Common myeloid progenitor, CD34-positive (primary cell): ENCODE results near the gene CD177.
A peak's percentile ranks its signal among the peaks of the same experiment; 100 is the strongest.
"Not testable (repeated sequence)": the region's sequence is repeated elsewhere in the genome, so short reads cannot be mapped to it uniquely, and the experiment has no call there.

Source experiments
- CTCF ChIA-PET: fragments of 350-600 bp; sonication (Branson Sonifier 250); formaldehyde crosslinking; loops from one replicate; lab custom pipeline; 2021; ENCODE audit warnings: antibody characterized with exemption; lab: Charles Lee
- POLR2A ChIA-PET: fragments of 350-600 bp; sonication (Branson Sonifier 250); formaldehyde crosslinking; loops from one replicate; lab custom pipeline; 2021; ENCODE audit warnings: antibody characterized with exemption; lab: Charles Lee
- DNase-seq, 3 donors: peaks; one replicate each; pipeline versions ENCODE4 v3.0.0 to v3.0.0-alpha.2; 2013
- H3K27ac ChIP-seq, 2 experiments: 1 replicate in 1 of 2; 2 replicates in 1 of 2; pipeline ENCODE4 v1.7.0; 2013; ENCODE audit warnings: inconsistent platforms in 2 of 2, low read length in 2 of 2, mild to moderate bottlenecking in 2 of 2, low read depth in 1 of 2, moderate library complexity in 1 of 2; ENCODE audit not compliant: severe bottlenecking in 2 of 2, insufficient read depth in 1 of 2, poor library complexity in 1 of 2
- H3K27me3 ChIP-seq, 5 experiments: replicated peaks in 2 of 5; 1 replicate in 3 of 5; 2 replicates in 2 of 5; pipeline versions ENCODE4 v1.6.1 to v1.7.0; 2013; ENCODE audit warnings: low read length in 4 of 5, mild to moderate bottlenecking in 2 of 5, moderate library complexity in 2 of 5, inconsistent platforms in 1 of 5; ENCODE audit not compliant: insufficient read depth in 5 of 5, control insufficient read depth in 4 of 5
- H3K36me3 ChIP-seq, 4 experiments: 1 replicate in 2 of 4; 2 replicates in 2 of 4; pipeline versions ENCODE4 v1.6.1 to v1.7.0; 2013; ENCODE audit warnings: low read length in 3 of 4, control low read depth in 1 of 4, mild to moderate bottlenecking in 1 of 4; ENCODE audit not compliant: control insufficient read depth in 4 of 4, insufficient read depth in 4 of 4
- H3K4me1 ChIP-seq, 4 experiments: 1 replicate in 3 of 4; 2 replicates in 1 of 4; pipeline versions ENCODE4 v1.6.1 to v1.7.1; 2013; ENCODE audit warnings: low read length in 3 of 4, mild to moderate bottlenecking in 3 of 4, control low read depth in 1 of 4, inconsistent platforms in 1 of 4, moderate library complexity in 1 of 4; ENCODE audit not compliant: control insufficient read depth in 4 of 4, insufficient read depth in 4 of 4; ENCODE audit errors: control extremely low read depth in 1 of 4
- H3K4me3 ChIP-seq, 7 experiments: 1 replicate in 4 of 7; 2 replicates in 3 of 7; pipeline versions ENCODE4 v1.5.1 to v1.7.0; 2013; ENCODE audit warnings: mild to moderate bottlenecking in 7 of 7, low read length in 6 of 7, moderate library complexity in 6 of 7, inconsistent platforms in 2 of 7, low read depth in 2 of 7, control low read depth in 1 of 7; ENCODE audit not compliant: insufficient read depth in 4 of 7, control insufficient read depth in 1 of 7; ENCODE audit errors: extremely low read depth in 1 of 7
- H3K9me3 ChIP-seq, 5 experiments: 1 replicate in 4 of 5; 2 replicates in 1 of 5; pipeline versions ENCODE4 v1.6.1 to v1.7.1; 2013; ENCODE audit warnings: low read length in 4 of 5, mild to moderate bottlenecking in 2 of 5, inconsistent platforms in 1 of 5, low read depth in 1 of 5, moderate library complexity in 1 of 5; ENCODE audit not compliant: control insufficient read depth in 4 of 5, insufficient read depth in 2 of 5; ENCODE audit errors: control extremely low read depth in 1 of 5
- WGBS: methylation state at CpG from one replicate; pipeline ENCODE4 v1.1.5; 2013; ENCODE audit not compliant: insufficient coverage; 5-methylcytosine and 5-hydroxymethylcytosine counted together

The CD177 gene

GRCh38 chr19:43340101-43340500, 13.4 kb upstream of the CD177 start:
- CTCF ChIA-PET, H3K27me3 ChIP-seq, H3K4me1 ChIP-seq, H3K9me3 ChIP-seq, H3K4me3 ChIP-seq, POLR2A ChIA-PET, H3K36me3 ChIP-seq, H3K27ac ChIP-seq, DNase-seq: not testable (repeated sequence)
- WGBS = 83% methylated on average over 1 of the region's 2 CpGs

- H3K4me1 ChIP-seq, H3K4me3 ChIP-seq, POLR2A ChIA-PET, H3K36me3 ChIP-seq, CTCF ChIA-PET, H3K27ac ChIP-seq, H3K9me3 ChIP-seq, H3K27me3 ChIP-seq, DNase-seq: not testable (repeated sequence)
- 94% methylated on average over 3 of the region's 3 CpGs for WGBS
Observed at GRCh38 chr19:43341098-43341497, 12.4 kb upstream of the CD177 start.

- DNase-seq = peak in 1 of 3 donors; percentile 29
- H3K4me3 ChIP-seq, CTCF ChIA-PET, H3K9me3 ChIP-seq, H3K27me3 ChIP-seq, H3K27ac ChIP-seq, H3K36me3 ChIP-seq, POLR2A ChIA-PET: not testable (repeated sequence)
- 80% methylated on average over 1 of the region's 8 CpGs for WGBS
- peaks cover 0 to 11% (median under 1%) of the 10 kb centered on the region in 4 experiments for H3K4me1 ChIP-seq
Observed at GRCh38 chr19:43342104-43342503, 11.4 kb upstream of the CD177 start.

GRCh38 chr19:43344347-43344925, 9.1 kb upstream of the CD177 start:
- H3K9me3 ChIP-seq, H3K4me3 ChIP-seq, H3K36me3 ChIP-seq, POLR2A ChIA-PET, H3K27me3 ChIP-seq, CTCF ChIA-PET, H3K27ac ChIP-seq: not testable (repeated sequence)
- WGBS = 84% methylated on average over 7 of the region's 16 CpGs
- peak in 2 of 3 donors; percentile 52 to 62 for DNase-seq
- peaks cover 0 to 13% (median under 1%) of the 10 kb centered on the region in 4 experiments for H3K4me1 ChIP-seq

- CTCF ChIA-PET, POLR2A ChIA-PET, H3K36me3 ChIP-seq, DNase-seq, H3K4me3 ChIP-seq, H3K9me3 ChIP-seq, H3K27ac ChIP-seq: not testable (repeated sequence)
- 97% methylated on average over 8 of the region's 8 CpGs for WGBS
- H3K4me1 ChIP-seq = peaks cover 0 to 25% (median 13%) of the 10 kb centered on the region in 4 experiments
- H3K27me3 ChIP-seq = peaks cover 0 to 12% (median 0%) of the 10 kb centered on the region in 5 experiments
Observed at GRCh38 chr19:43349813-43350212, 3.7 kb upstream of the CD177 start.

GRCh38 chr19:43351998-43352746, 1.3 kb upstream of the CD177 start:
- no peaks in the 10 kb centered on the region for H3K36me3 ChIP-seq
- 49% methylated on average over 5 of the region's 7 CpGs for whole genome bisulfite sequencing
- ChIA-PET CTCF (no interaction called here), POLR2A (no interaction called here)
- DNase-seq = peak in 2 of 3 donors; percentile 32 to 43
- H3K9me3 ChIP-seq = peaks cover 0 to 3% (median 0%) of the 10 kb centered on the region in 5 experiments
- H3K27me3 ChIP-seq = peaks cover 0 to 12% (median 0%) of the 10 kb centered on the region in 5 experiments
- H3K27ac ChIP-seq = no peak overlapping the region
- peaks cover 0 to 21% (median 13%) of the 10 kb centered on the region in 4 experiments for H3K4me1 ChIP-seq
- H3K4me3 ChIP-seq = no peak overlapping the region

- WGBS = 35% methylated on average over 5 of the region's 19 CpGs
- Histone ChIP-seq H3K27me3 (peaks cover 0 to 12% (median 0%) of the 10 kb centered on the region in 5 experiments), H3K27ac (no peak overlapping the region), H3K36me3 (no peaks in the 10 kb centered on the region), H3K4me3 (peak overlapping the region in 2 of 7 experiments; percentile 26 to 45), H3K9me3 (no peaks in the 10 kb centered on the region), H3K4me1 (peaks cover 0 to 19% (median 12%) of the 10 kb centered on the region in 4 experiments)
- ChIA-PET POLR2A (no interaction called here), CTCF (no interaction called here)
- no peak for DNase-seq
Observed at GRCh38 chr19:43354305-43354627, 780 bp downstream of the CD177 start.
